Prostate gland (tissue), 2 donors: ENCODE data around the gene POU2F1.

Source experiments
- POLR2A ChIP-seq: fragments of 450-650 bp; IDR thresholded peaks from one replicate; pipeline ENCODE4 v1.6.1; 2016; ENCODE audit warnings: antibody characterized with exemption, mild to moderate bottlenecking
- POLR2AphosphoS5 ChIP-seq: sonication (generic); formaldehyde crosslinking; IDR thresholded peaks from one replicate; pipeline ENCODE4 v1.6.1; 2017; ENCODE audit warnings: antibody characterized with exemption
- TF ChIP-seq, protein P1 (sequence below), 4 experiments: fragments of 200-600 bp in 2 of 4; fragments of 450-650 bp in 2 of 4; sonication (generic) in 2 of 4; IDR thresholded peaks; 1 replicate in 3 of 4; 2 replicates in 1 of 4; pipeline ENCODE4 v1.5.1; 2016 to 2019; ENCODE audit warnings: antibody characterized with exemption in 4 of 4, mild to moderate bottlenecking in 2 of 4, moderate library complexity in 2 of 4

DNA sequence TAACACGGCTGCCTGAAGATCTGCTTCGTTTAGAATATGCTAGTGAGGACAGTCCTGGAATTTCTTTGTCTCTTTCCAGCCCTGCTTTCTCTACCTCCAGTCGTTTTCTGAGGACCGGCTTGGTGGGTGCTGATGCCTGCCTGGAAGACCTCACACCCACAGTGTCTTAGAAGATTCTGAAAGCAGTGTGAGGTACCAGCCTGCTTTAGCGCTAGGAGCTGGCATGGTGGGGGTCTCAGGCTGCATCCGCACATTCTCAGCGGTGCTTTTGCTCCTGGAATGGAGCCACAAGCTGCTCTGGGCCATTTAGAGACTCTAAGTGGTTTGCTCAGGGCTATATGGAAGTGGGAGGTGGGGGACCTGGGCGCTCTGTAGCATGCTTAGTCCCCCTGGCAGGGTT is 236.2 kb downstream of the POU2F1 start:
- TF ChIP-seq, protein P1, sequence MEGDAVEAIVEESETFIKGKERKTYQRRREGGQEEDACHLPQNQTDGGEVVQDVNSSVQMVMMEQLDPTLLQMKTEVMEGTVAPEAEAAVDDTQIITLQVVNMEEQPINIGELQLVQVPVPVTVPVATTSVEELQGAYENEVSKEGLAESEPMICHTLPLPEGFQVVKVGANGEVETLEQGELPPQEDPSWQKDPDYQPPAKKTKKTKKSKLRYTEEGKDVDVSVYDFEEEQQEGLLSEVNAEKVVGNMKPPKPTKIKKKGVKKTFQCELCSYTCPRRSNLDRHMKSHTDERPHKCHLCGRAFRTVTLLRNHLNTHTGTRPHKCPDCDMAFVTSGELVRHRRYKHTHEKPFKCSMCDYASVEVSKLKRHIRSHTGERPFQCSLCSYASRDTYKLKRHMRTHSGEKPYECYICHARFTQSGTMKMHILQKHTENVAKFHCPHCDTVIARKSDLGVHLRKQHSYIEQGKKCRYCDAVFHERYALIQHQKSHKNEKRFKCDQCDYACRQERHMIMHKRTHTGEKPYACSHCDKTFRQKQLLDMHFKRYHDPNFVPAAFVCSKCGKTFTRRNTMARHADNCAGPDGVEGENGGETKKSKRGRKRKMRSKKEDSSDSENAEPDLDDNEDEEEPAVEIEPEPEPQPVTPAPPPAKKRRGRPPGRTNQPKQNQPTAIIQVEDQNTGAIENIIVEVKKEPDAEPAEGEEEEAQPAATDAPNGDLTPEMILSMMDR (IDR thresholded peaks at IDR 0.05) = no peak
- TF ChIP-seq POLR2AphosphoS5 (no peak), POLR2A (no peak)
